ENCODE data around the gene SLC9A8. TPM values are rescaled to one million over a fixed set of nuclear protein-coding genes. Genes with fewer than 3 reads are reported as not detected.

SLC9A8 gene
- total RNA-seq, 1 experiment from 2014 or later = 6.7 TPM

- no peak overlapping the region for H3K4me3 ChIP-seq (replicated peaks in 1 of 2; ENCODE audit: low read depth in 1 of 2, low read length in 2 of 2)
- TF ChIP-seq SIN3A (IDR thresholded peaks at IDR 0.05; ENCODE audit: low read depth) (no peak), ZBTB33 (IDR thresholded peaks at IDR 0.05; ENCODE audit: extremely low read depth, insufficient replicate concordance, low read length) (no peak), EGR1 (IDR thresholded peaks at IDR 0.05; ENCODE audit: low read depth) (no peak), ZNF274 (IDR thresholded peaks at IDR 0.05; ENCODE audit: low read depth, low read length) (no peak), CEBPB (IDR thresholded peaks at IDR 0.05; ENCODE audit: low read depth) (peak; percentile 77), YY1 (IDR thresholded peaks at IDR 0.05; ENCODE audit: extremely low read depth, insufficient replicate concordance, low read depth, low read length) (no peak), CTCF (IDR thresholded peaks at IDR 0.05 in 2 of 3, conservative IDR thresholded peaks at IDR 0.05 in 1 of 3; ENCODE audit: borderline replicate concordance in 1 of 3, insufficient read depth in 1 of 3, low read depth in 2 of 3, low read length in 2 of 3) (no peak)
- ChIA-PET CTCF (no interaction called here), POLR2A (no interaction called here), RAD21 (ENCODE audit: low non-redundant PET in 1 of 2, low total read pairs in 2 of 2, uncharacterized antibody in 2 of 2, unreplicated experiment in 2 of 2) (no interaction called here)
- H3K4me2 ChIP-seq (ENCODE audit: low read length) = no peak overlapping the region
- H3K9me2 ChIP-seq (ENCODE audit: insufficient read depth) = no peaks in the 10 kb centered on the region
- peaks cover 0 to 13% of the 10 kb centered on the region in 2 experiments; a peak in 3 of 4 replicates for H3K4me1 ChIP-seq (ENCODE audit: control insufficient read depth in 1 of 2, insufficient read depth in 2 of 2, low read length in 2 of 2)
- H3K27me3 ChIP-seq (ENCODE audit: insufficient read depth, low read length) = no peaks in the 10 kb centered on the region
- no TSS peak for BruUV-seq (replicated peaks)
- no peaks in the 10 kb centered on the region for H3K79me2 ChIP-seq (ENCODE audit: insufficient read depth, low read length)
- H3K36me3 ChIP-seq (ENCODE audit: control insufficient read depth in 1 of 2, insufficient read depth in 2 of 2, low read length in 2 of 2) = no peaks in the 10 kb centered on the region
- DNase-seq (ENCODE audit: low read depth, low spot score) (no peak), ATAC-seq (no peak)
- no peak overlapping the region for H3K27ac ChIP-seq (ENCODE audit: low read depth, low read length)
- intact Hi-C loops (cut with micrococcal nuclease) = no loop called here
- H2AFZ ChIP-seq (ENCODE audit: low read depth, low read length, poor library complexity, severe bottlenecking) = no peak overlapping the region
- no peaks in the 10 kb centered on the region for H4K20me1 ChIP-seq (ENCODE audit: insufficient read depth)
- no peak overlapping the region for H3K9ac ChIP-seq (ENCODE audit: low read length)
- H3K9me3 ChIP-seq (ENCODE audit: control insufficient read depth in 1 of 2, insufficient read depth in 1 of 2, low read depth in 1 of 2, low read length in 2 of 2) = no peaks in the 10 kb centered on the region
Observed at GRCh38 chr20:49768204-49769047, 44.2 kb upstream of the SLC9A8 start.
